AG10803 (cell line): Measurements from ENCODE around the gene ABCB10.
"Not testable (repeated sequence)": the region's sequence is repeated elsewhere in the genome, so short reads cannot be mapped to it uniquely, and the experiment has no call there.

Experiments used
- DNase-seq: peaks from one replicate; pipeline ENCODE4 v3.0.0; 2010; ENCODE audit warnings: low read depth
- H3K4me3 ChIP-seq: 2 replicates; pipeline ENCODE4 v1.5.1; 2011; ENCODE audit warnings: mild to moderate bottlenecking, low read length, control low read depth
- TF ChIP-seq, protein P1 (sequence below): conservative IDR thresholded peaks from 2 replicates; pipeline ENCODE4 v1.5.1; 2011; ENCODE audit warnings: mild to moderate bottlenecking, low read length, control low read depth, inconsistent platforms

Gene ABCB10

DNA sequence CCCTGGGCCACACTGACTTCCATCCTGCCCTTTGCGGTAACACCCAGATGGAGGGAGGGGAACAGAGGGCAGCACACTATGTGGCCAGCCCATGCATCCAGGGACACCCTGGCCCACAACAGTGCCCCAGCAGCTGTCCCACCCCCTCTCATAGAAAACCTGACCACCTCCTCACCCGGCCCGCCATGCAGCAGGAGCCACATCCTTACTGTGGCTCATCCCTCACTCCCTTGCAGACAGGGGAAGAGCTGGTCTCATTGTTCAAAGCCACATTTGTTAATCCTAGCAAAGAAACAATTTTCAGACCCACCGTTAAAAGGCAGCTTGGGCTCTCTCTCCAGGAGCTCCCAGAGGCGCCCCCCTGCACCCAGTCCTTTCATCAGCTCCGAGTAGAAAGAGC lies 27.2 kb downstream of the ABCB10 start:
- TF ChIP-seq, protein P1, sequence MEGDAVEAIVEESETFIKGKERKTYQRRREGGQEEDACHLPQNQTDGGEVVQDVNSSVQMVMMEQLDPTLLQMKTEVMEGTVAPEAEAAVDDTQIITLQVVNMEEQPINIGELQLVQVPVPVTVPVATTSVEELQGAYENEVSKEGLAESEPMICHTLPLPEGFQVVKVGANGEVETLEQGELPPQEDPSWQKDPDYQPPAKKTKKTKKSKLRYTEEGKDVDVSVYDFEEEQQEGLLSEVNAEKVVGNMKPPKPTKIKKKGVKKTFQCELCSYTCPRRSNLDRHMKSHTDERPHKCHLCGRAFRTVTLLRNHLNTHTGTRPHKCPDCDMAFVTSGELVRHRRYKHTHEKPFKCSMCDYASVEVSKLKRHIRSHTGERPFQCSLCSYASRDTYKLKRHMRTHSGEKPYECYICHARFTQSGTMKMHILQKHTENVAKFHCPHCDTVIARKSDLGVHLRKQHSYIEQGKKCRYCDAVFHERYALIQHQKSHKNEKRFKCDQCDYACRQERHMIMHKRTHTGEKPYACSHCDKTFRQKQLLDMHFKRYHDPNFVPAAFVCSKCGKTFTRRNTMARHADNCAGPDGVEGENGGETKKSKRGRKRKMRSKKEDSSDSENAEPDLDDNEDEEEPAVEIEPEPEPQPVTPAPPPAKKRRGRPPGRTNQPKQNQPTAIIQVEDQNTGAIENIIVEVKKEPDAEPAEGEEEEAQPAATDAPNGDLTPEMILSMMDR: no peak

DNA sequence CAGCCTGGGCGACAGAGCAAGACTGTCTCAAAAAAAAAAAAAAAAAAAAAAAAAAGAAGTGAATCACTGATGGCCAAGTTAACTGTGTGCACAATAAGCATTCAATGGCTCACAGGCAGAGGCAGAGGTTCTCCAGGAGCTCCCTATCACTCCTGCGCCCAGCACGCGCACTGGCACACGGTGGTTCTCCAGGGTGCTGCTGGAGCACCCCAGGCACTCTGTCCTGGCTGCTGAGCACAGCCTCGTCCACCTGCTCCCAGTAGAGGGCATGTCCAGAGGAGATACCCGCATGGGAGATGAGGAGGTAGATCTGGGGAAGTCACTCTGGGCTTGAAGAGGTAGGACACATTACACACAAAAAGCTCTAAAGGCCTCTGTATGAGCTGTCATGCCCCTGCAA lies 28.9 kb downstream of the ABCB10 start:
- TF ChIP-seq, protein P1: no peak
- DNase-seq: no peak
- H3K4me3 ChIP-seq: no peak overlapping the region

More for the DNA sequence above, 27.2 kb downstream of the ABCB10 start:
- no peak overlapping the region for H3K4me3 ChIP-seq
- no peak for DNase-seq

DNA sequence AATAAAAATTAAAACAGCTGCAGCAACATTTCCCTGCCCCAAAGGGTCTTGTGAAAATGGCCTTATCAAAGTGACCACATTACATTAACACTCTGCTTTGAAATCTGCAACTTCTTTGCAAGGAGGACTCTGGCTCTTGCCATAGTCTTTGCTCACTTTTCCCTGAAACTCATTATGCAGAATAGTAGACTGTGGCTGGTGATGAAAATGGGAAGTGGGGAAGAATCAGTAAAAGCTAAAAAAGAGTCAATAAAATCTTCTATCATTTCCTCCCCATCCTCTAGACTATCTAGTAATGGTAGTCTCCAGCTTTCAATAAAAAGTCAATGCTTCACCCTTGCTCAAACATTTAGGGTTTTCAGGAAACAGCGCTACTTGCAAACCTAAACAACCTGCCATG lies 31.8 kb downstream of the ABCB10 start:
- no peak overlapping the region for H3K4me3 ChIP-seq
- TF ChIP-seq, protein P1: no peak
- no peak for DNase-seq

DNA sequence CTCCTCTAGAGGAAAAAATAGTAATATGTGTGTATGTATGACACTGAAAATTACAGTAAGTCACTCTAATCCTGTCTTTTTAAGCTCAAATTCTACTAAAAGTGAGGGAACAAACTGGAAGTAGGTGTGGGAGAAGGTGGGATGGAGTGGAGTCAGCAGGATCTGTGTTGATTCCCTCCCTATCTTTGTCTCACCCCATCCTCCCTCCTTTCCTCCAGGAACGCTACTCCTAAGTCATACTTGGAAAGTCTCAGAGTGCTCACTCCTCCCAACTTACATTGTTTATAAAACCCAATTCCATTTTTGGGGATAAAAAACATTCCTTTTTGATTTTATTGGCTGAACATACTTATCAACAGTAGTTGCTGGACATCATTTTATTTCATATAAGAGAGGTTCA lies 35.5 kb downstream of the ABCB10 start:
- DNase-seq: no peak
- TF ChIP-seq, protein P1: no peak
- no peak overlapping the region for H3K4me3 ChIP-seq

DNA sequence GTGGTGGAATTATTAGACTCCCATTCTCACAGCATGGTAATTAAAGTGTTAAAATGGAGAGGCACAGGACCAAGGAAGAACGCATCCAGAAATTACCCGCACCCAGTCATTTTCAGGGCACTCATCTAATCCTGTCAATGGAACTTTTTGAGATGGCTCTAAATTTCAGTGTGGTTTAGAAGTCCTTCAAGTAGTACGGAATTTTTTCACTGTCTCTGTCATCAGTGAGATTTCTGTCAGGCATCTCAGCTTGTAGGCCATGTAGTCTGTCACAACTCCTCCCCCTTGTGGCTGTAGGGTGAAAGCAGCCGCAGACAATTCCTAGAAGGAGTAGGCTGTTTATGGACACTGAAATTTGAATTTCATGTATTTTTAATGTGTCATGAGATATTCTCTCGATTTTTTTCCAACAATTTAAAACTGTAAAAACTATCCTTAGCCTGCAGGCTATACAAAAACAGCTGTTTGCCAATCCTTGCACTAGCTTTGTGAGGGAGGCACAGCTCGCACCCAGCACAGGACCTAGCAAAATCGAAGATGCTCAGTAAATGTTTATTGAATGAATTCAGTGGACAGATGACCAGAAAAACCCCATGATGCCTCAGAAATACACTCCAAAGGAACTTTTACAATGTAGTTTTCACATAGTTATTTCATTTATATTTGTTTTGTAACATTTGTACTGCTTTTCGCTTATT lies 43.8 kb downstream of the ABCB10 start:
- DNase-seq: peak; percentile 78
- TF ChIP-seq, protein P1: peak; percentile 96
- no peak overlapping the region for H3K4me3 ChIP-seq

DNA sequence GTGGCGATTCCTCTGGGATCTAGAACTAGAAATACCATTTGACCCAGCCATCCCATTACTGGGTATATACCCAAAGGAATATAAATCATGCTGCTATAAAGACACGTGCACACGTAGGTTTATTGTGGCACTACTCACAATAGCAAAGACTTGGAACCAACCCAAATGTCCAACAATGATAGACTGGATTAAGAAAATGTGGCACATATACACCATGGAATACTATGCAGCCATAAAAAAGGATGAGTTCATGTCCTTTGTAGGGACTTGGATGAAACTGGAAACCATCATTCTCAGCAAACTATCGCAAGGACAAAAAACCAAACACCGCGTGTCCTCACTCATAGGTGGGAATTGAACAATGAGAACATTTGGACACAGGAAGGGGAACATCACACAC lies 46.9 kb downstream of the ABCB10 start:
- DNase-seq, H3K4me3 ChIP-seq: not testable (repeated sequence)

DNA sequence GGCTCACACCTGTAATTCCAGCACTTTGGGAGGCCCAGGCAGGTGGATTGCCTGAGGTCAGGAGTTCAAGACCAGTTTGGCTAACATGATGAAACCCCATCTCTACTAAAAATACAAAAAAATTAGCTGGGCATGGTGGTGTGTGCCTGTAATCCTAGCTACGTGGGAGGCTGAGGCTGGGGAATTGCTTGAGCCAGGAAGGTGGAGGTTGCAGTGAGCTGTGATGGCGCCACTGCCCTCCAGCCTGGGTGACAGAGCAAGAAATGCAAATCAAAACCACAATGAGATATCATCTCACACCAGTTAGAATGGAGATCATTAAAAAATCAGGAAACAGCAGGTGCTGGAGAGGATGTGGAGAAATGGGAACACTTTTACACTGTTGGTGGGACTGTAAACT lies 47.3 kb downstream of the ABCB10 start:
- H3K4me3 ChIP-seq, DNase-seq: not testable (repeated sequence)

DNA sequence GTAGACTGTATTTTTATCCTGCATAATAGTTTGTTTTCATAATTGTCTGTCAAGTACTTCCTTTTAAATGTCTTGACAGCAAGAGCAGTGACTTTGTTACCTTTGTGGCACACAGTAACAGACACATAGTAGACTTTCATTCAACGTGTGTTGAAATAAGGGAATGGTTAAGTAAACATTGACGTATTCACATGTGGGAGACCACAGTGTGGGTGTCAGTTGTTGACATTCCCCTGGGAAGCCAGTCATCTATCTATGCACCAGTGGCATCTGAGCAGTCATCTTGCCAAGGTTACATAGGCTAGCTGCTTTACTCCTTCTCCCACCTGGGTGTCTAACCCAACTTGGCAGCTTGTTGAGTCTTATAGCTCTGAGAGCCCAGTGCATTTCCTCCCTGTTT lies 48.9 kb downstream of the ABCB10 start:
- no peak for DNase-seq
- TF ChIP-seq, protein P1: no peak
- no peak overlapping the region for H3K4me3 ChIP-seq
